Keratinocyte (primary cell): ENCODE measurements around the gene AKNA. TPM values are rescaled to one million over a fixed set of nuclear protein-coding genes. Genes with fewer than 3 reads are reported as not detected.
A peak's percentile ranks its signal among the peaks of the same experiment; 100 is the strongest.

Source experiments
- DNase-seq: peaks from one replicate; pipeline ENCODE4 v3.0.0-alpha.2; 2011; ENCODE audit warnings: low read depth, missing footprints, low spot score
- FAIRE-seq: peaks from 2 replicates; lab custom pipeline; 2011; peaks lifted over from hg19 to GRCh38; lab: Jason Lieb, UNC
- H2AFZ ChIP-seq: 2 replicates; pipeline ENCODE4 v1.6.0; 2012; ENCODE audit warnings: low read length, control low read depth, inconsistent platforms; ENCODE audit not compliant: control insufficient read depth
- H3K27ac ChIP-seq: 2 replicates; pipeline ENCODE4 v1.5.1; 2011; ENCODE audit warnings: low read length; ENCODE audit not compliant: control insufficient read depth, insufficient read depth
- H3K27me3 ChIP-seq: 3 replicates; pipeline ENCODE4 v1.6.0; 2011; ENCODE audit warnings: low read length; ENCODE audit not compliant: control insufficient read depth, insufficient read depth; ENCODE audit errors: extremely low read depth
- H3K36me3 ChIP-seq, 2 experiments: 2 replicates in 1 of 2; 3 replicates in 1 of 2; pipeline ENCODE4 v1.5.1; 2011; ENCODE audit warnings: low read length in 2 of 2, mild to moderate bottlenecking in 1 of 2; ENCODE audit not compliant: control insufficient read depth in 2 of 2, insufficient read depth in 2 of 2; ENCODE audit errors: extremely low read depth in 1 of 2
- H3K4me1 ChIP-seq: 3 replicates; pipeline ENCODE4 v1.5.1; 2011; ENCODE audit warnings: low read length; ENCODE audit not compliant: control insufficient read depth, insufficient read depth; ENCODE audit errors: extremely low read depth
- H3K4me2 ChIP-seq: 3 replicates; pipeline ENCODE4 v1.6.0; 2011; ENCODE audit warnings: low read depth, low read length; ENCODE audit not compliant: control insufficient read depth, insufficient read depth; ENCODE audit errors: extremely low read depth
- H3K4me3 ChIP-seq, 3 experiments: fragments of 200-600 bp in 1 of 3; sonication (generic) in 1 of 3; 2 replicates in 2 of 3; 3 replicates in 1 of 3; pipeline ENCODE4 v1.5.1; 2011 to 2016; ENCODE audit warnings: low read length in 3 of 3, mild to moderate bottlenecking in 3 of 3, control low read depth in 2 of 3, inconsistent platforms in 1 of 3, low read depth in 1 of 3, mixed read lengths in 1 of 3, mixed run types in 1 of 3, moderate library complexity in 1 of 3; ENCODE audit not compliant: control insufficient read depth in 2 of 3, insufficient read depth in 2 of 3; ENCODE audit errors: extremely low read depth in 1 of 3
- H3K79me2 ChIP-seq: 2 replicates; pipeline ENCODE4 v1.6.0; 2012; ENCODE audit warnings: low read length; ENCODE audit not compliant: control insufficient read depth, insufficient read depth
- H3K9ac ChIP-seq: 3 replicates; pipeline ENCODE4 v1.6.0; 2011; ENCODE audit warnings: low read length; ENCODE audit not compliant: control insufficient read depth, insufficient read depth; ENCODE audit errors: extremely low read depth
- H3K9me1 ChIP-seq: 3 replicates; pipeline ENCODE4 v1.6.0; 2011; ENCODE audit warnings: low read length; ENCODE audit not compliant: control insufficient read depth, insufficient read depth; ENCODE audit errors: extremely low read depth
- H3K9me3 ChIP-seq: 2 replicates; pipeline ENCODE4 v1.5.1; 2012; ENCODE audit warnings: low read depth, low read length; ENCODE audit not compliant: control insufficient read depth
- H4K20me1 ChIP-seq: 3 replicates; pipeline ENCODE4 v1.6.0; 2011; ENCODE audit warnings: low read length; ENCODE audit not compliant: control insufficient read depth, insufficient read depth; ENCODE audit errors: extremely low read depth
- CTCF ChIP-seq, 3 experiments: IDR thresholded peaks in 1 of 3; conservative IDR thresholded peaks in 1 of 3; optimal IDR thresholded peaks in 1 of 3; 2 replicates in 2 of 3; 3 replicates in 1 of 3; pipeline versions ENCODE3 to v1.5.1; 2011; ENCODE audit warnings: low read length in 3 of 3, mild to moderate bottlenecking in 3 of 3, moderate library complexity in 2 of 3, control low read depth in 1 of 3, inconsistent platforms in 1 of 3; ENCODE audit not compliant: insufficient read depth in 2 of 3; ENCODE audit errors: extremely low read depth in 1 of 3
- EZH2 ChIP-seq: IDR thresholded peaks from one replicate; pipeline ENCODE4 v1.6.1; 2012; ENCODE audit warnings: inconsistent platforms, mild to moderate bottlenecking, low read length, moderate library complexity
- dilution Hi-C: fragments of 300-500 bp; cut with MboI; formaldehyde crosslinking; loops from one replicate; pipeline ENCODE4 v1.7.0; 2020; ENCODE audit warnings: low sequenced_read_pairs; ENCODE audit not compliant: extremely low pct_ligation_motif_present
- polyA plus RNA-seq, 5 experiments: library from polyadenylated mRNA; depleted of rRNA in 3 of 5; stranded (reverse) in 3 of 5; stranded (forward) in 1 of 5; unstranded in 1 of 5; fragments of >200 nt; gene quantifications; 1 replicate in 1 of 5; 2 replicates in 3 of 5; 3 replicates in 1 of 5; pipeline versions ENCODE4 v1.2.1 to v1.2.3, GENCODE V29; 2011 to 2012; ENCODE audit warnings: missing spikeins in 2 of 5, low read depth in 1 of 5, low replicate concordance in 1 of 5

AKNA gene
- polyA plus RNA-seq, 1 donor (not counting 4 experiments of a cell fraction or from before 2014, with no cell fraction given) = 0.79 TPM

DNA sequence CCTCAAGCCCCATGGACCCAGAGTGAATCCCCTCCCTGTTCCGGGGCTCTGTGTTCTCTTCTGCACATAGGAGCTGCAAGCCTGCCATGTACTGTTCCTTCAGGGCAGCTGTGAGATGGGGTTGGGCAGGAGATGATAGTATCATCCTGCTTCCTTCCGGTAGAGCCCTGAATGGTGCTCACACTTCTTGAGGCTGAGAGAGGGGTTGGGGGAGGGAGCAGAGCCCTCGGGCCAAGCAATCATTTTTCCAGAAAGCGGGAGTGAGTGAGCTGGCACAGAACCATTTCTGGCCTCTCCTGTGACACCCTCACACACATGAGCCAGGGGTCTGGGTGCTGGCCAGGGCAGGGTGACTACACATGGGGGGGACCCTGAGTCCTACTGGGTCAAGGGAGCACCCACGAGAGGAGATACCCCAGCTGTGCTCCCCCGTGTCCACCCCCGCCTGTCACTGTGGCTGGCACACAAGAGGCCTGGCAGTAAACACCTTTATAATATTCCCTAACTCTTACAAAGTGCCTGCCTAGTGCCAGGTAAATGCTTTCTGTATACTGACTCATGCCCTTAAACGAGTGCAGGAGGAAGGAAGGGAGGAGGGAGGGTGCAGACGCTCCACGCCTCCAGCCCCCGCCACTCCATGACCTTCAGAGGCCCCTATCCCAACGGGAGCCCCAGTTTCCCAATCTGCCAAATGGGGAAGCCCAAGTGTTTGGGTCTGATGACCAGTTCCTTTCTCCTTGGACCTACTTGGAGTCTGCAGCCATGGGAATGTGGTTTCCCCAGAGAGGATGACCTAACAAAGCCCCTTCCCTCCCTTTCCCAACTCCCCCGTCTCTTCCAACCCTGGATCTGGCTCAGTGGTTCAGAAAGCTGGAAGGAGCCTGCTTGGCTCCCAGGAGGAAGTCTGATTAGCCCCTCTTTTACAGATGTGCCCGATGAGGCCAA is 15.5 kb downstream of the AKNA start:
- Histone ChIP-seq H3K4me1 (peaks cover 17% of the 10 kb centered on the region), H2AFZ (peak overlapping the region; percentile 71), H4K20me1 (no peaks in the 10 kb centered on the region), H3K27ac (peak overlapping the region; percentile 76), H3K27me3 (no peaks in the 10 kb centered on the region), H3K79me2 (no peaks in the 10 kb centered on the region), H3K4me2 (peak overlapping the region; percentile 74), H3K36me3 (peaks cover 0 to 4% of the 10 kb centered on the region in 2 experiments), H3K4me3 (peak overlapping the region in 1 of 3 experiments; percentile 22), H3K9me1 (no peaks in the 10 kb centered on the region), H3K9me3 (no peaks in the 10 kb centered on the region), H3K9ac (peak overlapping the region; percentile 50)
- dilution Hi-C loops = no loop called here
- DNase-seq = peak; percentile 59
- no peak for TF ChIP-seq EZH2
- no peak for TF ChIP-seq CTCF (optimal IDR thresholded peaks at IDR 0.05 in 1 of 3, IDR thresholded peaks at IDR 0.05 in 1 of 3, conservative IDR thresholded peaks at IDR 0.05 in 1 of 3; ENCODE audit: extremely low read depth in 1 of 3, insufficient read depth in 2 of 3, low read length in 3 of 3)
- peak; percentile 84 for FAIRE-seq

DNA sequence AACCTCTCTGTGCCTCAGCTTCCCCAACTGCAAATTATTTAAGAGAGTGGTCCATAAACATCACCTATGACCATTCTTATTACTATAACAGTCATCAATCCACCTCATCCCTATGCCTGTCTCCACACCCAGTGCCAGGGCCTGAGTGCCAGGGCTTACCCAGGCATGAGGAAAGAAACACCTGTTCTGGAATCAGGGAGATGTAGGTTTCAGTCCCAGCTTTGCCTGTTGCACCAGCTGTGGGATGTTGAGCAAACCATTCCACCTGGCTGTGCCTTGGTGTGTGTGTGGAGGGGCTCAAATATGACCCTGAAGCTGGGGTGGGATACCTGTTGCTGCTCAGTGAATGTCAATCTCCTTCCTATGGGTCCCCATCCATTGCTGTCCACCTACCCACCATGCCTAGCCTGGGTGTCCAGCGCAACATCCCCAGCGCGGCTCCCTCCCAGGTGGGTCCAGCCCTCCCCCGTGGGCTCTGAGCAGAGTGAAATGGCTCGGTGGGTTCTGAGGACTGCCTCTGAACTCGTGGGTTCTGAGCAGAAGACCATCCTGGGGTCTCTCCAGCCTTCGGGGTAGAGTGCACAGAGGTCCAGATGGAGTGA is 16.3 kb downstream of the AKNA start:
- H3K36me3 ChIP-seq = peaks cover 0 to 3% of the 10 kb centered on the region in 2 experiments
- H3K9ac ChIP-seq = peak overlapping the region; percentile 50
- no peaks in the 10 kb centered on the region for H3K9me1 ChIP-seq
- peak overlapping the region; percentile 74 for H3K4me2 ChIP-seq
- DNase-seq = no peak
- H3K4me3 ChIP-seq = no peak overlapping the region
- H3K27me3 ChIP-seq = no peaks in the 10 kb centered on the region
- peaks cover 17% of the 10 kb centered on the region for H3K4me1 ChIP-seq
- no peak for TF ChIP-seq CTCF (optimal IDR thresholded peaks at IDR 0.05 in 1 of 3, IDR thresholded peaks at IDR 0.05 in 1 of 3, conservative IDR thresholded peaks at IDR 0.05 in 1 of 3; ENCODE audit: extremely low read depth in 1 of 3, insufficient read depth in 2 of 3, low read length in 3 of 3)
- no peak for TF ChIP-seq EZH2
- H2AFZ ChIP-seq = peak overlapping the region; percentile 71
- H4K20me1 ChIP-seq = no peaks in the 10 kb centered on the region
- no peaks in the 10 kb centered on the region for H3K79me2 ChIP-seq
- FAIRE-seq = no peak
- H3K27ac ChIP-seq = peak overlapping the region; percentile 76
- dilution Hi-C loops = no loop called here
- no peaks in the 10 kb centered on the region for H3K9me3 ChIP-seq
